K562 (cell line): Measurements from ENCODE around the gene EDEM1.

Experiments used
- CTCF ChIP-seq, 3 experiments: IDR thresholded peaks in 2 of 3; conservative IDR thresholded peaks in 1 of 3; 2 replicates each; pipeline ENCODE4 v1.5.1; 2011 to 2012; ENCODE audit warnings: low read length in 3 of 3, mild to moderate bottlenecking in 3 of 3, control low read depth in 2 of 3, improper control_type of control experiment in 1 of 3, inconsistent platforms in 1 of 3, low read depth in 1 of 3, mixed read lengths in 1 of 3, moderate library complexity in 1 of 3; ENCODE audit not compliant: insufficient read depth in 2 of 3
- HDAC6 ChIP-seq: IDR thresholded peaks from 2 replicates; pipeline ENCODE4 v1.6.1; 2012; ENCODE audit warnings: low read depth, mild to moderate bottlenecking, control low read depth, inconsistent platforms, low read length, moderate library complexity
- NR3C1 ChIP-seq: sonication (generic); formaldehyde crosslinking; IDR thresholded peaks from 2 replicates; pipeline ENCODE4 v1.8.1; 2022; ENCODE audit warnings: missing genetic modification reagents
- ZKSCAN1 ChIP-seq: fragments of 150-350 bp; IDR thresholded peaks from 2 replicates; pipeline ENCODE4 v1.6.1; 2016; ENCODE audit warnings: low read depth, low read length

GRCh38 chr3:5264093-5264600 is 76.6 kb downstream of the EDEM1 start:
- no peak for TF ChIP-seq ZKSCAN1
- no peak for TF ChIP-seq CTCF (IDR thresholded peaks at IDR 0.05 in 2 of 3, conservative IDR thresholded peaks at IDR 0.05 in 1 of 3; ENCODE audit: insufficient read depth in 2 of 3, low read depth in 1 of 3, low read length in 3 of 3)
- no peak for TF ChIP-seq HDAC6
- no peak for TF ChIP-seq NR3C1
